Measurements from ENCODE around the gene AIFM2.
"Not testable (repeated sequence)": the region's sequence is repeated elsewhere in the genome, so short reads cannot be mapped to it uniquely, and the experiment has no call there.

Gene AIFM2

GRCh38 chr10:70121281-70121949 lies 11.2 kb downstream of the AIFM2 start:
- no peak for DNase-seq

GRCh38 chr10:70120417-70120816 lies 12.2 kb downstream of the AIFM2 start:
- DNase-seq = no peak

- DNase-seq = no peak
Measured at GRCh38 chr10:70119623-70120022, 13.0 kb downstream of the AIFM2 start.

- DNase-seq = no peak
Measured at GRCh38 chr10:70119197-70119596, 13.4 kb downstream of the AIFM2 start.

- DNase-seq = no peak
Measured at GRCh38 chr10:70118196-70118595, 14.4 kb downstream of the AIFM2 start.

- DNase-seq = no peak
Measured at GRCh38 chr10:70117646-70118045, 15.0 kb downstream of the AIFM2 start.

GRCh38 chr10:70115948-70116682 lies 16.5 kb downstream of the AIFM2 start:
- no peak for DNase-seq

GRCh38 chr10:70114902-70115301 lies 17.7 kb downstream of the AIFM2 start:
- no peak for DNase-seq

- no peak for DNase-seq
Measured at GRCh38 chr10:70112071-70112470, 20.6 kb downstream of the AIFM2 start.

- no peak for DNase-seq
Measured at GRCh38 chr10:70111496-70111895, 21.1 kb downstream of the AIFM2 start.

GRCh38 chr10:70109064-70109729 lies 23.4 kb downstream of the AIFM2 start:
- no peak for DNase-seq

GRCh38 chr10:70106958-70107791 lies 25.4 kb downstream of the AIFM2 start:
- no peak for DNase-seq

GRCh38 chr10:70101668-70102067 lies 31.0 kb downstream of the AIFM2 start:
- no peak for DNase-seq

GRCh38 chr10:70101068-70101562 lies 31.5 kb downstream of the AIFM2 start:
- not testable (repeated sequence) for DNase-seq

- no peak for DNase-seq
Measured at GRCh38 chr10:70098271-70098670, 34.4 kb downstream of the AIFM2 start.

- no peak for DNase-seq
Measured at GRCh38 chr10:70097459-70097858, 35.2 kb downstream of the AIFM2 start.

- no peak for DNase-seq
Measured at GRCh38 chr10:70096705-70097420, 35.8 kb downstream of the AIFM2 start.

- DNase-seq = no peak
Measured at GRCh38 chr10:70096016-70096704, 36.5 kb downstream of the AIFM2 start.

GRCh38 chr10:70094250-70094649 lies 38.4 kb downstream of the AIFM2 start:
- no peak for DNase-seq

- DNase-seq = no peak
Measured at GRCh38 chr10:70093335-70093944, 39.2 kb downstream of the AIFM2 start.

GRCh38 chr10:70092389-70092718 lies 40.3 kb downstream of the AIFM2 start:
- DNase-seq = no peak
